Measurements from ENCODE around the gene NOS2. TPM values are rescaled to one million over a fixed set of nuclear protein-coding genes. Genes with fewer than 3 reads are reported as not detected.

NOS2 gene
- total and polyA plus RNA-seq, 7 donors, result 0.16 to 94.0 (median 2.2) TPM; not detected in 1

- WGBS, 2 donors, result 0 to 2% methylated on average over 14 of the region's 14 CpGs
Measured at GRCh38 chr17:27805520-27806146, 5.3 kb upstream of the NOS2 start.

GRCh38 chr17:27804113-27804512 is 3.8 kb upstream of the NOS2 start:
- H3K4me3 ChIP-seq, result no peak overlapping the region
- TF ChIP-seq POLR2A (IDR thresholded peaks at IDR 0.05) (no peak), POLR2AphosphoS5 (IDR thresholded peaks at IDR 0.05) (no peak), CTCF (IDR thresholded peaks at IDR 0.05) (no peak), EP300 (IDR thresholded peaks at IDR 0.05) (no peak)
- intact Hi-C loops (cut with DNase I), result loop anchor here (5.0 kb wide), 1 partner anchor 448 kb away; no protein-coding TSS in a partner anchor
- no peaks in the 10 kb centered on the region for H3K9me3 ChIP-seq
- H3K4me1 ChIP-seq, result peaks cover 0 to 6% (median 3%) of the 10 kb centered on the region in 4 donors
- H3K36me3 ChIP-seq, result no peaks in the 10 kb centered on the region
- H3K27ac ChIP-seq, result no peak overlapping the region
- WGBS, 2 donors, result 80 to 85% methylated on average over 10 of the region's 10 CpGs
- no peak for DNase-seq
- H3K27me3 ChIP-seq, result no peaks in the 10 kb centered on the region

More at GRCh38 chr17:27805520-27806146, 5.3 kb upstream of the NOS2 start:
- TF ChIP-seq EP300 (IDR thresholded peaks at IDR 0.05), result no peak
- TF ChIP-seq CTCF (IDR thresholded peaks at IDR 0.05), result peak; percentile 75 to 86 (median 78)
- Histone ChIP-seq H3K27me3 (no peaks in the 10 kb centered on the region), H3K36me3 (no peaks in the 10 kb centered on the region), H3K9me3 (no peaks in the 10 kb centered on the region), H3K4me1 (peaks cover 0 to 6% (median 3%) of the 10 kb centered on the region in 4 donors), H3K27ac (peak overlapping the region in 3 of 4 donors; percentile 13 to 38 (median 30)), H3K4me3 (peak overlapping the region in 3 of 4 donors; percentile 31 to 43 (median 40))
- DNase-seq, result peak; percentile 89
- intact Hi-C loops (cut with DNase I), result loop anchor here (1.0 kb wide), 1 partner anchor 89 kb away; no protein-coding TSS in a partner anchor

- H3K4me1 ChIP-seq, result peaks cover 0 to 6% (median 3%) of the 10 kb centered on the region in 4 donors
- TF ChIP-seq EP300 (IDR thresholded peaks at IDR 0.05), result no peak
- no peak for TF ChIP-seq POLR2AphosphoS5 (IDR thresholded peaks at IDR 0.05)
- TF ChIP-seq POLR2A (IDR thresholded peaks at IDR 0.05), result no peak
- no peak for TF ChIP-seq CTCF (IDR thresholded peaks at IDR 0.05)
- no peaks in the 10 kb centered on the region for H3K36me3 ChIP-seq
- no peaks in the 10 kb centered on the region for H3K9me3 ChIP-seq
- H3K27ac ChIP-seq, result no peak overlapping the region
- H3K27me3 ChIP-seq, result no peaks in the 10 kb centered on the region
- intact Hi-C loops (cut with DNase I), result loop anchor here (5.0 kb wide), 1 partner anchor 449 kb away; no protein-coding TSS in a partner anchor
- DNase-seq, result no peak
- 55 to 69% methylated on average over 7 of the region's 7 CpGs for WGBS, 2 donors
- no peak overlapping the region for H3K4me3 ChIP-seq
Measured at GRCh38 chr17:27802962-27803680, 2.8 kb upstream of the NOS2 start.

GRCh38 chr17:27802033-27802432 is 1.7 kb upstream of the NOS2 start:
- Histone ChIP-seq H3K4me3 (no peak overlapping the region), H3K27me3 (peaks cover 0 to 2% (median 0%) of the 10 kb centered on the region in 3 donors), H3K4me1 (peaks cover 0 to 6% (median 3%) of the 10 kb centered on the region in 4 donors), H3K9me3 (no peaks in the 10 kb centered on the region), H3K27ac (no peak overlapping the region), H3K36me3 (no peaks in the 10 kb centered on the region)
- intact Hi-C loops (cut with DNase I), result loop anchor here (5.0 kb wide), 1 partner anchor 450 kb away; no protein-coding TSS in a partner anchor
- 62 to 76% methylated on average over 2 of the region's 2 CpGs for WGBS, 2 donors
- no peak for DNase-seq
- TF ChIP-seq EP300 (IDR thresholded peaks at IDR 0.05) (no peak), POLR2A (IDR thresholded peaks at IDR 0.05) (no peak), POLR2AphosphoS5 (IDR thresholded peaks at IDR 0.05) (no peak), CTCF (IDR thresholded peaks at IDR 0.05) (no peak)
